Measurements from ENCODE around the gene NEK7. TPM values are rescaled to one million over a fixed set of nuclear protein-coding genes. Genes with fewer than 3 reads are reported as not detected.

NEK7 gene
- total RNA-seq, 1 experiment from 2014 or later = 25.2 TPM

GRCh38 chr1:198179556-198179981 lies 22.8 kb downstream of the NEK7 start:
- Histone ChIP-seq H3K4me1 (ENCODE audit: insufficient read depth, low read length) (peaks cover 16% of the 10 kb centered on the region), H3K79me2 (ENCODE audit: low read length) (peaks cover 100% of the 10 kb centered on the region), H3K36me3 (ENCODE audit: low read depth, low read length) (no peaks in the 10 kb centered on the region), H3K9me2 (replicated peaks; ENCODE audit: low read length) (no peaks in the 10 kb centered on the region), H3F3A (ENCODE audit: low read length, unreplicated experiment) (no peaks in the 10 kb centered on the region), H2AFZ (ENCODE audit: low read length) (no peak overlapping the region), H4K20me1 (ENCODE audit: low read length) (peaks cover 14% of the 10 kb centered on the region), H3K4me2 (ENCODE audit: low read length) (no peak overlapping the region; the same call in 1 of the 2 replicates), H3K9ac (ENCODE audit: low read length) (no peak overlapping the region), H3K27me3 (ENCODE audit: low read length) (no peaks in the 10 kb centered on the region), H3K9me3 (ENCODE audit: low read length) (no peaks in the 10 kb centered on the region), H3K4me3 (ENCODE audit: low read length) (no peak overlapping the region), H3K27ac (ENCODE audit: low read length) (no peak overlapping the region)
- TF ChIP-seq EZH2phosphoT487 (IDR thresholded peaks at IDR 0.05; ENCODE audit: borderline replicate concordance, low read length) (no peak), CTCF (conservative IDR thresholded peaks at IDR 0.05; ENCODE audit: low read depth, low read length) (no peak), EZH2 (IDR thresholded peaks at IDR 0.05; ENCODE audit: low read length, unreplicated experiment) (no peak)
- BruUV-seq (replicated peaks) = no TSS peak
- ChIA-PET POLR2A (ENCODE audit: unreplicated experiment) (no interaction called here), CTCF (no interaction called here)
- intact Hi-C loops (cut with micrococcal nuclease) = no loop called here
- peak; percentile 60 for ATAC-seq
- peak; percentile 11 for DNase-seq

GRCh38 chr1:198183605-198184004 lies 26.8 kb downstream of the NEK7 start:
- ATAC-seq = no peak
- no TSS peak for BruUV-seq (replicated peaks)
- ChIA-PET POLR2A (ENCODE audit: unreplicated experiment) (no interaction called here), CTCF (no interaction called here)
- Histone ChIP-seq H3K79me2 (ENCODE audit: low read length) (peaks cover 99% of the 10 kb centered on the region), H3K36me3 (ENCODE audit: low read depth, low read length) (no peaks in the 10 kb centered on the region), H3K4me3 (ENCODE audit: low read length) (no peak overlapping the region), H3K4me1 (ENCODE audit: insufficient read depth, low read length) (peaks cover 10% of the 10 kb centered on the region), H3F3A (ENCODE audit: low read length, unreplicated experiment) (no peaks in the 10 kb centered on the region), H3K9ac (ENCODE audit: low read length) (no peak overlapping the region), H3K4me2 (ENCODE audit: low read length) (no peak overlapping the region), H4K20me1 (ENCODE audit: low read length) (peaks cover 4% of the 10 kb centered on the region; the same call in 1 of the 2 replicates), H3K9me2 (replicated peaks; ENCODE audit: low read length) (no peaks in the 10 kb centered on the region), H3K27ac (ENCODE audit: low read length) (no peak overlapping the region), H3K27me3 (ENCODE audit: low read length) (no peaks in the 10 kb centered on the region), H2AFZ (ENCODE audit: low read length) (no peak overlapping the region), H3K9me3 (ENCODE audit: low read length) (no peaks in the 10 kb centered on the region)
- no peak for DNase-seq
- TF ChIP-seq EZH2 (IDR thresholded peaks at IDR 0.05; ENCODE audit: low read length, unreplicated experiment) = no peak
- no peak for TF ChIP-seq EZH2phosphoT487 (IDR thresholded peaks at IDR 0.05; ENCODE audit: borderline replicate concordance, low read length)
- TF ChIP-seq CTCF (conservative IDR thresholded peaks at IDR 0.05; ENCODE audit: low read depth, low read length) = no peak
- intact Hi-C loops (cut with micrococcal nuclease) = no loop called here

GRCh38 chr1:198184516-198184915 lies 27.7 kb downstream of the NEK7 start:
- CTCF ChIA-PET = no interaction called here
- H2AFZ ChIP-seq (ENCODE audit: low read length) = no peak overlapping the region
- H3F3A ChIP-seq (ENCODE audit: low read length, unreplicated experiment) = no peaks in the 10 kb centered on the region
- intact Hi-C loops (cut with micrococcal nuclease) = no loop called here
- no peaks in the 10 kb centered on the region for H3K27me3 ChIP-seq (ENCODE audit: low read length)
- H3K79me2 ChIP-seq (ENCODE audit: low read length) = peaks cover 97% of the 10 kb centered on the region
- TF ChIP-seq EZH2 (IDR thresholded peaks at IDR 0.05; ENCODE audit: low read length, unreplicated experiment) = no peak
- no peak for TF ChIP-seq CTCF (conservative IDR thresholded peaks at IDR 0.05; ENCODE audit: low read depth, low read length)
- TF ChIP-seq EZH2phosphoT487 (IDR thresholded peaks at IDR 0.05; ENCODE audit: borderline replicate concordance, low read length) = no peak
- H3K9ac ChIP-seq (ENCODE audit: low read length) = no peak overlapping the region
- POLR2A ChIA-PET (ENCODE audit: unreplicated experiment) = no interaction called here
- no peak for DNase-seq
- no peak for ATAC-seq
- H3K9me2 ChIP-seq (replicated peaks; ENCODE audit: low read length) = no peaks in the 10 kb centered on the region
- H3K4me3 ChIP-seq (ENCODE audit: low read length) = no peak overlapping the region
- no peaks in the 10 kb centered on the region for H4K20me1 ChIP-seq (ENCODE audit: low read length)
- no peaks in the 10 kb centered on the region for H3K9me3 ChIP-seq (ENCODE audit: low read length)
- peaks cover 3% of the 10 kb centered on the region; the same call in 1 of the 2 replicates for H3K4me1 ChIP-seq (ENCODE audit: insufficient read depth, low read length)
- no peak overlapping the region for H3K27ac ChIP-seq (ENCODE audit: low read length)
- no peaks in the 10 kb centered on the region for H3K36me3 ChIP-seq (ENCODE audit: low read depth, low read length)
- H3K4me2 ChIP-seq (ENCODE audit: low read length) = no peak overlapping the region
- no TSS peak for BruUV-seq (replicated peaks)

Measured in PC-3 (cell line).